Left colon (tissue), 2 donors: ENCODE measurements around the gene FBL. TPM values are rescaled to one million over a fixed set of nuclear protein-coding genes. Genes with fewer than 3 reads are reported as not detected.
"Not testable (repeated sequence)": the region's sequence is repeated elsewhere in the genome, so short reads cannot be mapped to it uniquely, and the experiment has no call there.

ENCODE experiments used
- ATAC-seq: fragments of 200-7000 bp; cut with Tn5 transposase; one replicate; pipeline ENCODE4 v1.9.1; 2020; ENCODE audit warnings: mild to moderate bottlenecking, moderate library complexity
- DNase-seq, 2 donors: peaks; one replicate each; pipeline ENCODE4 v3.0.0-alpha.2; 2020
- intact Hi-C, 2 donors: fragments of 100-400 bp; cut with DNase I in 1 of 2; cut with micrococcal nuclease in 1 of 2; formaldehyde crosslinking; loops; one replicate each; pipeline versions ENCODE4 v1.11.2 to v1.14.0; 2022; cut with DNase I, micrococcal nuclease
- total RNA-seq, 2 donors: library from RNA; stranded (reverse); fragmentation: NEBNext Ultra II Directional; extraction: Animal tissue kit (Norgen Biotek cat#: 25700); gene quantifications; one replicate each; pipeline ENCODE4 v1.2.1, GENCODE V29; 2021
- donor health status: DM: no; HTN: no; CAD: no.
- donor health status: DM: yes; HTN: yes; CAD: no.

The FBL gene
- total RNA-seq, 2 donors from 2014 or later = 128 to 166 TPM

- ATAC-seq (no peak), DNase-seq (no peak)
- intact Hi-C loops = no loop called here
Observed at GRCh38 chr19:39830847-39831246, 15.3 kb downstream of the FBL start.

GRCh38 chr19:39830406-39830805 is 15.8 kb downstream of the FBL start:
- no peak for DNase-seq
- intact Hi-C loops = no loop called here
- ATAC-seq = no peak

- DNase-seq (no peak), ATAC-seq (no peak)
- intact Hi-C loops = no loop called here
Observed at GRCh38 chr19:39829702-39830275, 16.4 kb downstream of the FBL start.

DNA sequence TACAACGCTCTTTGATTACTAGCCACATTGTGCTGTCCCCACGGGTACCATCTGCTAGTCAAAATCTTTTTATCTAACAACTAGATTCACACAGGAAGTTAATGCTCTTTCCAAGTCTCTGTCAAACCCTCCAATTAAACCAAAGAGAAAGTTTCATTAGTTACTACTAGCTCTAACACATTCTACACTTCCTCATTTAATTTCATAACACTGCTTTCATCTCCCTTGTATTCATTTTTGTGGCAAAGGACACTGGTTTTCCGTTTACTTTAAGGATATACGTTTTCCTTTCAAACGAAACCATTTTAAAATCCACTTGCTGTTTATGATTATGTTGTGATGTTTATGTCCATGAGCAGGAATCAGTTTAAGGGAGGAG is 17.5 kb downstream of the FBL start:
- DNase-seq (no peak), ATAC-seq (no peak)
- intact Hi-C loops = no loop called here

DNA sequence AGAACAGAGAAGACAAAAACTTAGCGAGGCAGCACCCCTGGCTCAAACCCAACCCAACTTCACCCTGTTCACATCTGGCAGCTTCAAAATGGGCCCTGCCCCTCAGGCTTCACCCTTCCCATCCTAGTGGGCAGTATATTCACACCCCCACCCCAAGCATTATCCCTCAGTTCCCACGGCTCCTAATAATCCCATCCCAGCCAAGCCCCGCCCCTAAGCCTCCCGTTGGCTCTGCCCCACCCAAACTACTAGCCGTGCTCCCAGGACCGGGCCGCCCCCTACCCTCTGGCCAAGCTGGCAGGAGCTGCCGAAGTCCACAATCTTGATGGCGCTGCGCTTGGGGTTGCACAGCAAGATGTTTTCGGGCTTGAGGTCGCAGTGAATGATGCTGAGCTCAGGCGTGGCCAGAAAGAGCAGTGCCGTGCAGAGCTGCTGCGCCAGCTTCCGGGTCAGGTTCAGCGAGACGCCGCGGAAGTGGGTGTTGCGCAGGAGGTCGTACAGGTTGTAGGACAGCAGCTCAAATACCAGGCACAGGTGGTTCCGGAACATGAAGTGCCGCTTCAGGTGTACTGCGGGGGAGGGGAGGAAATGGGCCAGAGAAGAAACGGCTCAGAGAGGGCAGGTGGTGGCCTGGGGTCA is 18.0 kb downstream of the FBL start:
- DNase-seq = no peak
- ATAC-seq = no peak
- intact Hi-C loops = no loop called here

GRCh38 chr19:39827216-39827615 is 19.0 kb downstream of the FBL start:
- ATAC-seq = no peak
- DNase-seq = no peak
- intact Hi-C loops = no loop called here

GRCh38 chr19:39826311-39826945 is 19.8 kb downstream of the FBL start:
- intact Hi-C loops = no loop called here
- no peak for ATAC-seq
- DNase-seq = no peak

- intact Hi-C loops = no loop called here
- DNase-seq (no peak), ATAC-seq (no peak)
Observed at GRCh38 chr19:39825531-39826076, 20.6 kb downstream of the FBL start.

GRCh38 chr19:39825093-39825463 is 21.1 kb downstream of the FBL start:
- ATAC-seq = no peak
- intact Hi-C loops = no loop called here

DNA sequence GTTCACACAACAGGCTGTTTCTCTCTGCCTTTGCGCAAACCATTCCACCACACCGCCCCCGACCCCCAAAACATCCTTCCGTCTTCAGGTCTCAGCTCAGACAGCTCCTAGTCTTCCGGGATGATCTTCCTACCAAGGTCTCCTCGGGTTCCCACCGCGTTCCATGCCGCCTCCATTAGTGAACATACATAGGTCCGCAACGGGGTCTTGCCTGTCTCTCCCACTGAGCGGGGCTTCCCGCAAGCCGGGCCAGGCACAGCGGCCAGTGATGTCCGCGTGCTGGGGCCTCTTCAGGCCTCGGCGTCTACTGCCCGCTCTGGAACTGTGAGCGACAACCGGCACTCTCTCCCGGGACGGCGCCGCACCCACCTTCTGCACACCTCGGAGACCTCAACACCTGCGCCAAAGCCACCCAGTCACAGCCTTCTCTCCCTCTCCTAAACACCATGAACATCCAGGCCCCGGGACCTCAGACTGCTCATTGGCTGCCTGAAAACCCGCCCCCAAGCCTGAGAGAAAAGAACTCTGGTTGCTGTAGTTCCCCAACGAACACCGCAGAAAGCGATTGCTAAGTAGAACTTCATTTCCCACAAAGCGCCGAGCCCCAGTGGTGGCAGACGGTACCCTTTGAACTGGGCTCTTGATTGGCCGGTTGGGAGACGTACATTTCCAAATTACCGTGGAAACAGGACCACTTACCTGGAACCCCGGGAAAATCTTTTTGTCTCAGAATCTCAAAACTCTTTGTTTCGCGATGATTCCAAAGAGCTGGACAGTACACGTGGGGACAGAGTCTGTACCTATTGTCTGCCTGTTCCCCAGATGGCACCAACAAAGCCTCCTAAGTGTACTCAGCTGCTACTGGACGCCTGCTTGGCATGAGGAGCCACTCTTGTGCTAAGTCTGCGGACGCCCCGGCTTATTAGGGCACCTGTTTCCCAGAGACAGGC is 21.8 kb downstream of the FBL start:
- peak; percentile 96 for ATAC-seq
- intact Hi-C loops = no loop called here
- peak; percentile 88 to 90 for DNase-seq

More at GRCh38 chr19:39825093-39825463, 21.1 kb downstream of the FBL start:
- DNase-seq = no peak

- no peak for DNase-seq
- no peak for ATAC-seq
- intact Hi-C loops = no loop called here
Observed at GRCh38 chr19:39823686-39824085, 22.5 kb downstream of the FBL start.

- intact Hi-C loops = no loop called here
- ATAC-seq = no peak
- DNase-seq = no peak
Observed at GRCh38 chr19:39820696-39821095, 25.5 kb downstream of the FBL start.

DNA sequence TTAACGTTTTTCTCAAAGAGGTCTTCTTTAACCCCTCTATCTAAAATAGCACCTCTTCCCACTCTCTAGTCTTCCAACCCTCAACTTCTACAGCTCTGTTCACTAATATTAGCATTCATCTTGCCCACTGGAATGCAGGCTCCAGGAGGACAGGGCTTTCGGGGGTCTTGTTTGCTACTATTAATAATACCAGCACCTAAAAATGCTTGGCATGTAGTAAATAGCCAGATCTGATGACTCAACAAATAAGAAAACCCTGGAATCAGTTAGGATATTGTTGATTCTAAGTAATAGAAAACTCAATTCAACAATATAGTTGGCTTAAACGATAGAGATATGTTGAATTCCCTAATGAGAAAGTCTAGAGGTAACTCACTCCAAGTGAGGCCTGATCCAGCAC is 26.4 kb downstream of the FBL start:
- intact Hi-C loops = no loop called here
- no peak for ATAC-seq
- no peak for DNase-seq

GRCh38 chr19:39818626-39819097 is 27.5 kb downstream of the FBL start:
- no peak for DNase-seq
- ATAC-seq = no peak
- intact Hi-C loops = no loop called here

DNA sequence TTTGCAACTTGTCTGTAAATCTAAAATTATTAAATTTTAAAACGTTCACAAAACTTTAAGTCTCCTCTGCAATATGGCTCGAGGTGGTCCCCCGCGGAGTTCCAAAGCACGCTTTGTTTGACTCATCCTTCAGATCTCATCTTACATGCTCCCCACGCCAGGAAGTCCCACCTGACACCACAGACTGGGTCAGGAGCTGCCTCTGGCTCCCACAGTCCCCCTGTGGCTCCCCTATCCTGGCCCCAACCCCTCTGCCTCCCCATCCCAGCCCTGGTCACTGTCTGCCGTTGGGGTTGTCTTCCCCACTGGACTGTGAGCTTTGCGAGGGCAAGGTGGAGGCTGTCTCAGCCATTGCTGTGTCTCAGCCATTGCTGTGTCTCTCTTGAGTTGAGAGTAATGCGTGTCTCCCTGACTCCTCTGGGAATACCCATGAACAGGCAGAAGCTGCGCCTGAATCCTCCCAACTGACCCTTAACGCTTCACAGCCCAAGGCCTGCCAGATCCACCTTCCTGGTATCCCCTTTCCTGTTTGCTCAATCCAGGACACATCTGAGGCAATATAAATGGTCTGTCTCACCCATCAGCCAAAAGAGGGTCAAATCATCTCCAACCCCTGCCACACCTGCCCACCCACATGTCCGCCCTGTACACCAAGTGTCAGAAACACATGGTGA is 28.2 kb downstream of the FBL start:
- no peak for DNase-seq
- no peak for ATAC-seq
- intact Hi-C loops = no loop called here

- intact Hi-C loops = no loop called here
- no peak for DNase-seq
- ATAC-seq = no peak
Observed at GRCh38 chr19:39816287-39817048, 29.7 kb downstream of the FBL start.

DNA sequence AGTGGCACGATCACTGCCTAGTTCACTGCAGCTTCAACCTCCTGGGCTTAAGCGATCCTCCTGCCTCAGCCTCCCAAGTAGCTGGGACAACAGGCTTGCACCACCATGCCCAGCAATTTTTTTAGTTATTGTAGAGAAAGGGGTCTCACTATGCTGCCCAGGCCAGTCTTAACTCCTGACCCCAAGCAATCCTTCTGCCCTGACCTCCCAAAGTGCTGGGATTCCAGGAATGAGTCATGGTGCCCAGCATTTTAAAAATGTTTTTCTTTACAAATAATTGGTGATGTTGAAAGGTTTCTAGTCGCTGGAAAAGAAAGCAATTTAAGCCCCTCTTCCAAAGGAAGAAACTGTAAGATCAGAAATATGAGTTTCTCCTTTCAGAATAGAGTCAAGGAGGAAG is 31.6 kb downstream of the FBL start:
- DNase-seq (no peak), ATAC-seq (no peak)
- intact Hi-C loops = no loop called here

GRCh38 chr19:39814111-39814510 is 32.1 kb downstream of the FBL start:
- ATAC-seq, DNase-seq, intact Hi-C loops: not testable (repeated sequence)
